Mucosa of descending colon (tissue), 3 donors: Measurements from ENCODE around the gene WBP1. TPM values are rescaled to one million over a fixed set of nuclear protein-coding genes. Genes with fewer than 3 reads are reported as not detected.

Experiments used
- ATAC-seq: fragments of 200-7000 bp; cut with Tn5 transposase; one replicate; pipeline ENCODE4 v1.9.1; 2020; ENCODE audit warnings: mild to moderate bottlenecking, moderate library complexity
- DNase-seq, 3 donors: peaks; one replicate each; pipeline ENCODE4 v3.0.0-alpha.2; 2020
- H3K36me3 ChIP-seq: fragments of 200-600 bp; one replicate; pipeline ENCODE4 v1.8.0; 2021; ENCODE audit warnings: low read depth, mild to moderate bottlenecking
- H3K4me1 ChIP-seq: fragments of 200-600 bp; one replicate; pipeline ENCODE4 v1.8.0; 2021; ENCODE audit warnings: low read depth, mild to moderate bottlenecking
- H3K4me3 ChIP-seq: fragments of 200-600 bp; one replicate; pipeline ENCODE4 v1.8.0; 2021; ENCODE audit warnings: mild to moderate bottlenecking
- H3K9me3 ChIP-seq: fragments of 200-600 bp; one replicate; pipeline ENCODE4 v1.8.0; 2021; ENCODE audit warnings: mild to moderate bottlenecking
- intact Hi-C, 2 donors: fragments of 100-400 bp; cut with DNase I in 1 of 2; cut with micrococcal nuclease in 1 of 2; formaldehyde crosslinking; loops; one replicate each; pipeline versions ENCODE4 v1.11.0 to v1.11.1; 2022; cut with DNase I, micrococcal nuclease
- total RNA-seq, 3 donors: library from RNA; stranded (reverse); fragmentation: NEBNext Ultra II Directional in 2 of 3; extraction: Animal tissue kit (Norgen Biotek cat#: 25700) in 2 of 3; gene quantifications; one replicate each; pipeline versions ENCODE4 v1.2.1 to v1.2.4, GENCODE V29; 2021 to 2023
- TF ChIP-seq, protein P1 (sequence below): fragments of 200-600 bp; IDR thresholded peaks from one replicate; pipeline ENCODE4 v1.8.0; 2022; ENCODE audit warnings: antibody characterized with exemption, mild to moderate bottlenecking
- donor health status: DM: no; HTN: no; CAD: no; lungs with moderate emphysema.
- donor health status: DM: no; HTN: no; CAD: no.
- donor health status: DM: no; HTN: yes; CAD: no.

The WBP1 gene
- total RNA-seq, 3 donors from 2014 or later: 51.1 to 60.6 (median 56.1) TPM

DNA sequence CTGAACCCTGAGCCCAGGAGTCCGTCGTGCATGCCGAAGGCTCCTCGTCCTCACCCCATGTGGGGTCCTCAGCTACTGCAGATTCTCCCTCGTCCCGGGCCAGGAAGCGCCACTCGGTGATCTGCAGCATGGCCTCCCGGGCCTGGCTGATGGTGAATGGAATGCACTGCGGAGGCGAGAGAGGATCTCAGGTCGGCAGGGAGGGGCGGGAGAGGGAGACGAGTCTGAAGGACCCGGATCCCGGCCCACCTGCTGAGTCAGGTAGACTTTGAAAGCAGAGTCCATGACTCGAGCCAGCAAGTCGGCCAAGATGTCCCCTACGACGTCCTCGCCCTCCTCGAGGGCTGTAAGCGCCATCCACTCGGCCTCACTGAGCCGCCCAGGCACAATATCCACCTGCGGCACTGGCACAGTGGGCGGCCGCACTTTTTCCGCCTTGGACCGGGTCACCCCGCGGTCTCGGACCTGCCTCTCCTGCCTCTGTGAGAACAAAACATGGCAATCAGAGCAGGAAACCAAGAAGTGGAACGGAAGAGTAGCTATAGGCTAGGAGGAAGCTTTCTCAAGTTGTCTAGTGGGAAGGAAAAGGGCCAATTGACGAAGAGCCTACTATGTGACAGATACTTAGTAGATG lies 42.4 kb upstream of the WBP1 start:
- TF ChIP-seq, protein P1, sequence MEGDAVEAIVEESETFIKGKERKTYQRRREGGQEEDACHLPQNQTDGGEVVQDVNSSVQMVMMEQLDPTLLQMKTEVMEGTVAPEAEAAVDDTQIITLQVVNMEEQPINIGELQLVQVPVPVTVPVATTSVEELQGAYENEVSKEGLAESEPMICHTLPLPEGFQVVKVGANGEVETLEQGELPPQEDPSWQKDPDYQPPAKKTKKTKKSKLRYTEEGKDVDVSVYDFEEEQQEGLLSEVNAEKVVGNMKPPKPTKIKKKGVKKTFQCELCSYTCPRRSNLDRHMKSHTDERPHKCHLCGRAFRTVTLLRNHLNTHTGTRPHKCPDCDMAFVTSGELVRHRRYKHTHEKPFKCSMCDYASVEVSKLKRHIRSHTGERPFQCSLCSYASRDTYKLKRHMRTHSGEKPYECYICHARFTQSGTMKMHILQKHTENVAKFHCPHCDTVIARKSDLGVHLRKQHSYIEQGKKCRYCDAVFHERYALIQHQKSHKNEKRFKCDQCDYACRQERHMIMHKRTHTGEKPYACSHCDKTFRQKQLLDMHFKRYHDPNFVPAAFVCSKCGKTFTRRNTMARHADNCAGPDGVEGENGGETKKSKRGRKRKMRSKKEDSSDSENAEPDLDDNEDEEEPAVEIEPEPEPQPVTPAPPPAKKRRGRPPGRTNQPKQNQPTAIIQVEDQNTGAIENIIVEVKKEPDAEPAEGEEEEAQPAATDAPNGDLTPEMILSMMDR: no peak
- intact Hi-C loops: no loop called here
- no peak overlapping the region for H3K4me3 ChIP-seq
- no peaks in the 10 kb centered on the region for H3K36me3 ChIP-seq
- H3K9me3 ChIP-seq: no peaks in the 10 kb centered on the region
- H3K4me1 ChIP-seq: peaks cover 12% of the 10 kb centered on the region
- ATAC-seq: no peak
- DNase-seq: peak in 1 of 3 donors; percentile 35

DNA sequence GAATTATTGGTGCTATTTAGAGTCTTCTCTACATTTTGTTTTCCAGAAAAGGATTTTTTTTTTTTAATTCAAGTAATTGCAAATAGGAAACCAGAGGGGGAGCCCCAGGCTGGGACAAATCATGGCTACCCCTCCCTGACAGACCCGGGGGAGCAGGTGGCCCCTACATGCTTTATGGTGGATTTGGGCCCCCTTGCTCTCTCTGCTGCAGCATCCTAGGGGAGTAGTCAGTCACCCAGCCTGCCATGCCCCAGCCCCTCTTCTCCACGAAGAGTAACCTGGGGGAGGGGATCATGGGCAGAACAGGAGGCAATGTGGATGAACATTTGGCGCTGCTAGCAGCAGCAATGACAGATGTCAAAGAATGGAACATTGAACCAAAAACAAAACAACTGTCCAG lies 41.5 kb upstream of the WBP1 start:
- Histone ChIP-seq H3K36me3 (no peaks in the 10 kb centered on the region), H3K9me3 (no peaks in the 10 kb centered on the region), H3K4me1 (peaks cover 13% of the 10 kb centered on the region), H3K4me3 (no peak overlapping the region)
- intact Hi-C loops: no loop called here
- TF ChIP-seq, protein P1: no peak
- DNase-seq (no peak), ATAC-seq (no peak)

DNA sequence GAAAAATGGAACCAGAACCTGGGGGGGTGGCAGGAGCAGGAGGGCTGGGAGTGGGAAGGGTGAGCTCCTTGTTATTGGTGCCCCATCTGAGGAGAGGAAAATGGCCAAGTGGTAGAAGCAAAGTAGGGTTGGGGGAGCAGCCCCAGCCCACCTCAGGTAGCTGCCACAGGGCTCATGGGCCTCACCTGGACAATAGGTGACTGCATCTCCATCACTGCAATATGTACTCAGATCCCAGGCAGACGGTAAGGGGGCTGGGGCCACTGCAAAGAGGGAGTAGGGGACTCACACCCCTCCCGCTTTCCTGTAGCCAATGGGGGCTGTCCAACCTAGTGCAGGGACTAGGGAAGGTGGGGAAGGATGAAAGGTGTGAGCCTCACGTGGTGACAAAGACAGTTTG lies 41.0 kb upstream of the WBP1 start:
- Histone ChIP-seq H3K36me3 (no peaks in the 10 kb centered on the region), H3K9me3 (no peaks in the 10 kb centered on the region), H3K4me1 (peaks cover 18% of the 10 kb centered on the region), H3K4me3 (no peak overlapping the region)
- no peak for DNase-seq
- intact Hi-C loops: no loop called here
- TF ChIP-seq, protein P1: no peak
- ATAC-seq: no peak

DNA sequence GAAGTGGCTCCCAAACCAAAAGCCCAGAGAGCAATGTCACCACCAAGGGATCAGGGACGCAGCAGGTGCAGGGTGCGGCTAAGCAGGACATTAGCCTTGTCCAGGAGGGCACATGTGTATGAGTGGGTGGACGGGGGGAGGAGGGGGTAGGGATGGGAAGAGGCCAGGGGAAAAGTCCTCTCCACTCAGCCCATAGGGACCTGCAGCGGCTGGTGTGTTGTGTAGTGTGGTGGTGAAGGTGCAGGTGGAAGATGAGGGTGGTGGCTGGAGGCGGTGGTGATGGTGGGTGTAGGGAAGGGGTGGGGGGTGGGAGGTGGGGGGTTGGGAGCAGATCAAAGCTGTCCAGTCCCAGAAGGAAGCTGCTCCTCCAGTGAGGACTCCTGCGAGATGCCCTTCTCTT lies 40.5 kb upstream of the WBP1 start:
- Histone ChIP-seq H3K4me3 (no peak overlapping the region), H3K4me1 (peaks cover 18% of the 10 kb centered on the region), H3K36me3 (no peaks in the 10 kb centered on the region), H3K9me3 (no peaks in the 10 kb centered on the region)
- TF ChIP-seq, protein P1: no peak
- DNase-seq: no peak
- no peak for ATAC-seq
- intact Hi-C loops: no loop called here

DNA sequence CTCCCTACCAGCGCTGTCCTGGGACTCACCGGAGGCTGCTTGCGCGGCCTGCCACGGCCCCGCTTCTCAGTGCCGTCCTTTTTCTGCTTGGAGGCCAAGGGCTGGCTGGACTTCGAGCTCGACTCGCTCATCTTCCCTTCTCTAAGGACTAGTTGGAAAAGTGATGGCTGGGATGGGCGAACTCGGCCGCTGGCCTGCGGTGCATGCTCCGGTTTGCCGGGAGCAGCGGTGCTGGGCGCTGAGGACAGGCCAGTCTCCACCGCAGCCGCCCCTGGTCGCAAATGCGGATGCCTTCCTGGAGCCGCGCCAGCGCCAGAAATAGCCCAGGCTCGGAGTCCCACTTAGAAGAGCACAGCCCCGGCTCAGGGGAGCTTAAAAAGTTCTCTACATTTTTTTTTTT lies 39.9 kb upstream of the WBP1 start:
- H3K4me3 ChIP-seq: no peak overlapping the region
- TF ChIP-seq, protein P1: no peak
- ATAC-seq: no peak
- peaks cover 18% of the 10 kb centered on the region for H3K4me1 ChIP-seq
- intact Hi-C loops: no loop called here
- no peaks in the 10 kb centered on the region for H3K36me3 ChIP-seq
- no peaks in the 10 kb centered on the region for H3K9me3 ChIP-seq
- no peak for DNase-seq

DNA sequence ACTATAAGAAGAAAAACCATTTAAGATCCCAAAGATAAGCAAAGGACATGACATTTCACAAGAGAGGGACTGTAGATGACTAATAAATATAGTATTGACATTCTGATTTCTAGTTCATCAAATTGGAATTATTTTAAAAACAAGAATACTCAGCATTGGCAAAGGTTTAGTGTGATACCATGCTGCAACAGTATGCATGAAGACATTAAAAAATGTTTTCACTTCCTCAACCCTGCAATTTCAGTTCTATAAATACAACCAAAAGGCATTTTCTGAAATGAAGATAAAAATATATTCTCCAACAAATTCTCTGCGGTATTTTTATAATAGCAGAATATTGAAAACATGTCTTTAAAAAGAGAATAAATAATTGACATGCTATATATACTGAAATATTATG lies 38.9 kb upstream of the WBP1 start:
- TF ChIP-seq, protein P1: no peak
- intact Hi-C loops: no loop called here
- Histone ChIP-seq H3K4me1 (peaks cover 14% of the 10 kb centered on the region), H3K36me3 (no peaks in the 10 kb centered on the region), H3K4me3 (no peak overlapping the region), H3K9me3 (no peaks in the 10 kb centered on the region)
- DNase-seq (no peak), ATAC-seq (no peak)
